NCI-H446 treated with DMSO at 0.1 percent for 48 hours (cell line): Measurements from ENCODE around the gene ARID3A.

Experiments used
- DNase-seq: peaks from one replicate; lab custom pipeline; 2025; lab: John Stamatoyannopoulos, UW

ARID3A gene

DNA sequence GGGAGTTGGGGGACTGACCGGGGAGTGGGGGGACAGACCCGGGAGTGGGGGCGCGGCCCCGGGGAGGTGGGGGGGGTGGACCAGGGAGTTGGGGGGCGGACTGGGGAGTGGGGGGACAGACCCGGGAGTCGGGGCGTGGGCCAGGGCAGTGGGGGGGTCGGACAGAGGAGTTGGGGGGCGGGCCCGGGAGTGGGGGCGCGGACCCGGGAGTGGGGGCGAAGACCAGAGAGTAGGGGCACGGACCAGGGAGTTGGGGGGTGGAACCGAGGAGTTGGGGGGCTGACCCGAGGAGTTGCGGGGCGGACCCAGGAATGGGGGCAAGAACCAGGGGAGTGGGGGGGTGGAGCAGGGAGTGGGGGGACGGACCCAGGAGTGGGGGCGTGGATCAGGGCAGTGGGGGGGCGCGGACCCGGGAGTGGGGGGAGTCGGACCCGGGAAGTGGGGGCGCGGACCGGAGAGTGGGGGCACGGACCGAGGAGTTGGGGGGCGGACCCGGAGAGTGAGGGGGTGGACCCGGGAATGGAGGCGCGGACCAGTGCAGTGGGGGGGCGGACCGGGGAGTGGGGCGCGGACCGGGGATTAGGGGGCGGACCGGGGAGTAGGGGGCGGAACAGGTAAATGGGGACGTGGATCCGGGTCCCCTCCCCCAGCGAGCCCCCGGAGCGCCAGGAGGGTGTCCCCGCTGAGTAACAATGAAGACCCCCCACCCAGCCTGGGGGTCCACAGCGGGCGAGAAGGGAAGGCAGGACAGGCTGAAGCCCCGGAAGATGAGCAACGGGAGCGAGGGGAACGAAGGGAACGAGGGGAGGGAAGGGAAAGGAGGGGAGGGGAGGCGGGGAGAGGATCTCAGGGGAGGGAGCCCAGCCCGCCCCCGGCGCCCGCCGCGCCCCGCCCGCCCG, 13.4 kb upstream of the ARID3A start:
- no peak for DNase-seq

DNA sequence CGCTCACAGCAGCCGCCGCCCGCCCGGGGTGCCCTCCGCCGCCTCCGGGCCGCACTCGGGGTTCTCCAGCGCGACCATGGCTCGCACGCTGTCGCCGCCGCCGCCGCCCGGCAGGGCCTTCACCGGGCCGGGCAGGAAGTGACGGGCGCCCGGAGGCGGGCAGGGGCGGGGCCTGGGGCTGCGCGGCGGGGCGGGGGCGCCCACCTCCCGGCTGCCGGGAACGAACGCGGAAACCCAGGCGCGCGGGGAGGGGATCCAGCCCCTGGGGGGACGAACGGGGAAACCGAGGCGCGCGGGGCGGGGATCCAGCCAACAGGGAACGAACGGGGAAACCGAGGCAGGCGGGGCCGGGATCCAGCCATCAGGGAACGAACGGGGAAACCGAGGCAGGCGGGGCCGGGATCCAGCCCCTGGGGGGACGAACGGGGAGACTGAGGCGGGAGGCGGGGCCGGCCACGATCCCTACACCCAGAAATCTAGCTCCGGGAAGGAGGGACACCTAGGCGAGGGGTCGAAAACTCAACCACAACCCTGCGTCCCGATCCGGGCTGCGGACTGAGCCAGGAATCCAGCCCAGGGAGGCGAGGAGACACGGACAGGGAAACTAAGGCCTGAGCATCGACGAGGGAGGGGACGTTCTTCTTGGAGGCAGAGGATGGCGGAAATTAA, 12.6 kb upstream of the ARID3A start, which contains the start of gene R3HDM4:
R3HDM4 (minus strand) TSS at position 140 of the 669 bp plus-strand sequence; CDS start at position 78, 62 bp downstream.
- no peak for DNase-seq

GRCh38 chr19:916645-917322, 9.1 kb upstream of the ARID3A start:
- no peak for DNase-seq

GRCh38 chr19:917323-918151, 8.3 kb upstream of the ARID3A start, which contains the start of gene KISS1R:
TSS of gene KISS1R (plus strand) at chr19:917333. CDS start at chr19:917503, 170 bp downstream.
- no peak for DNase-seq

GRCh38 chr19:918152-918437, 7.7 kb upstream of the ARID3A start:
- DNase-seq, result no peak

DNA sequence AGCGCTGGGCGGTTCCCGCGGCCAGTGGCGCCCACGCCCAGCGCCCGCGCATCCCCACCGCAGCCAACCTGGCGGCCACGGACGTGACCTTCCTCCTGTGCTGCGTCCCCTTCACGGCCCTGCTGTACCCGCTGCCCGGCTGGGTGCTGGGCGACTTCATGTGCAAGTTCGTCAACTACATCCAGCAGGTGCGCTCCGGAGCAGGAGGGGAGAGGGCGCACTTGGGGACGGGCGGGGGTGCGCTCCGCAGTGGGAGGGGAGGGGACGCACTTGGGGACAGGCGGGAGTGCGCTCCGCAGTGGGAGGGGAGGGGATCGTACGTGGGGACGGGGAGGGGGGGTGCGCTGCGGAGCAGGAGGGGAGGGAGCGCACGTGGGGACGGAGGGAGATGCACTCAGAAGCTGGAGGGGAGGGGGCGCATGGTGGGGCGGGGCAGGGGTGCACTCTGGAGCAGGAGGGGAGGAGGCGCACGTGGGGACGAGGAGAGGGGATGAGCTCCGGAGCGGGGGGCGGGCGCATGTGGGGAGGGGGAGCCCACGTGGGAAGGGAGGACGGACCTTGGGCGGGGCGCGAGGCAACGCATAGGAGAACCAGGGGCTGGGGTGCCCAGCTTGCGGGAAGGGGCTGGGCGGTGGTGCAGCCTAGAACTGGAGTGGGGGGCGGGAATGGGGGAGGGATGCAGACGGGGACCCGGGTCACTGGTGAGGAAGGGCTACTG, 7.2 kb upstream of the ARID3A start:
- DNase-seq, result no peak

GRCh38 chr19:919199-920050, 6.4 kb upstream of the ARID3A start:
- DNase-seq, result no peak

DNA sequence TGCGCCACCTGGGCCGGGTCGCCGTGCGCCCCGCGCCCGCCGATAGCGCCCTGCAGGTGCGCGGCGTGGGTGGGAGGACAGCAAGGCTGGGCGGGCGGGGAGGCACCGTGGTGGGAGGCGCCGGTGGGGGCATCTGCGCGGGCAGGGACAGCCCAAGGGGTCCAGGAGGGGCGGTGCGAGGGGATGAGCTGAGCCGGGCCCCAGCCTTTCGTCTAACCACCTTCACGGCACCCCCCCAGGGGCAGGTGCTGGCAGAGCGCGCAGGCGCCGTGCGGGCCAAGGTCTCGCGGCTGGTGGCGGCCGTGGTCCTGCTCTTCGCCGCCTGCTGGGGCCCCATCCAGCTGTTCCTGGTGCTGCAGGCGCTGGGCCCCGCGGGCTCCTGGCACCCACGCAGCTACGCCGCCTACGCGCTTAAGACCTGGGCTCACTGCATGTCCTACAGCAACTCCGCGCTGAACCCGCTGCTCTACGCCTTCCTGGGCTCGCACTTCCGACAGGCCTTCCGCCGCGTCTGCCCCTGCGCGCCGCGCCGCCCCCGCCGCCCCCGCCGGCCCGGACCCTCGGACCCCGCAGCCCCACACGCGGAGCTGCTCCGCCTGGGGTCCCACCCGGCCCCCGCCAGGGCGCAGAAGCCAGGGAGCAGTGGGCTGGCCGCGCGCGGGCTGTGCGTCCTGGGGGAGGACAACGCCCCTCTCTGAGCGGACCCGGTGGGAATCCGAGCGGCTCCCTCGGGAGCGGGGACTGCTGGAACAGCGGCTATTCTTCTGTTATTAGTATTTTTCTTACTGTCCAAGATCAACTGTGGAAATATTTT, 5.6 kb upstream of the ARID3A start:
- no peak for DNase-seq

GRCh38 chr19:924553-925086, 1.2 kb upstream of the ARID3A start:
- DNase-seq, result no peak

DNA sequence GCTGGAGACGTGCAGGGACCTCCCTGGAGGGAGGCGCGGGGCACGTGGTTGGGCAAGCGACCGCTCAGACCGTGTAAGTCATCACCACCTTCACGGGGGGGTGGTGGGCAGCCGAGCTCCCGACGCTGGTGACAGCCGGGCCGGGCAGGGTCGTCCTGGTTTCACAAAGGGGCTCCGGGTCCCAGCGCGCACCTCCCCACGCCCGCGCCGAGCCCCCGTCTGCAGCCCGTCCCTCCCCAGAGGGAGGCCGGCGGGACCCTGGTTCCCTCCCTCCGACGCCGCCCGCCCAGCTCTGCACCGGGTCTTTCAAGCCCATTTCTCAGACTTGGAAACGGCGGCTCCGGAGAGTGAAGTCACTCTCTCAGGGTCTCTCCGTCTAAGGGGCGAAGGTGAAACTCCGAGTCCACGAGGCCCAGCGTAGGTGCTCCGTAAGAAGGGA, 729 bp upstream of the ARID3A start:
- DNase-seq, result peak; percentile 75

DNA sequence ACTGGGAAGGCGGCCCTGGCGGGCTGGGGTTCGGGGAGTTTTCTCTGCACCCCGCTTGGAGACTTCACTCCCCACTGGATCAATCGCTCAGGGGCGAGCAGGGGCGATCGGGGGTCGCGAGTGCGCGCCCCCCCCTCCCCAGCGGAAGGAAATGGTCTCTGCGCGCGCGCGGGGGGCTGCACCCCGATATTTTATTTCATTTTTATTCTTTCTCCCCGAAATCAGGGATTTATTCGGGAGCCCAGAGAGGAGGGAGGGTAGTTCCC, 421 bp downstream of the ARID3A start:
- no peak for DNase-seq

GRCh38 chr19:926589-927350, 935 bp downstream of the ARID3A start:
- DNase-seq, result no peak

DNA sequence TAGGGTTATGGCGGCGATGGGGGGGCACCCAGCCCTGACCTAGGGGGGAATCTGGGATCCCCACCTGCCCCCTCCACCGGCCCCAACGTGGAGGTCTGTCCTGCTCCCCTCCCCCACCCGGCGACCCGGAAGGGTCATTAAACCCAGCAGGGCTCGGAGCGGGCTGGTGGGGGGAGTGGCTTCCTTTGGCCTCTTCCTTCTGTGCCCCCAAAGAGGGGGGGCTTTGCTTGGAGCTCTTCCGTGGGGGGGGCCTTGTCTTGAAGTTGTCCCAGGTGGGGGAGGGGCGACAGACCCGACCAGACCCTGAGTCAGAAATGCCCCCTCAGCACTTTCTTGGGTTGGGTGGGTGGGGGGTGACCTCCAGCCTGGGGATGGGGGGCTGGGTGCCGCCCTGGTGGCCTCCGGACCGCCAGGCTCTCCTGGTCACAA, 1.5 kb downstream of the ARID3A start:
- DNase-seq, result no peak

GRCh38 chr19:927780-928401, 2.1 kb downstream of the ARID3A start:
- no peak for DNase-seq

GRCh38 chr19:928471-929202, 2.8 kb downstream of the ARID3A start:
- DNase-seq, result no peak

GRCh38 chr19:929203-929890, 3.5 kb downstream of the ARID3A start:
- DNase-seq, result no peak

DNA sequence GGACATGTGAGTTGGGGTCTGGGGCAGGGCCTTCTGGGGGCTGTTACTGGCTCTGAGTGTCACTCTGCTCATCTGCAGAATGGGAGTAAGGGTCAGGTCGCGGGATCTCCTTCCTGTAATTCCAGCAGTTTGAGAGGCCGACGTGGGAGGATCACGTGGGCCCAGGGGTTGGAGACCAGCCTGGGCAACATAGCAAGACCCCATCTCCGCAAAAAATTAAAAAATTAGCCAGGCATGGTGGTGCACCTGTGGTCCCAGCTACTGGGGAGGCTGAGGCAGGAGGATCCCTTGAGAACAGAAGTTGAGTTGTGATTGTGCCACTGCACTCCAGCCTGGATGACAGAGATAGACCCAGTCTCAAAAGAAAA, 4.0 kb downstream of the ARID3A start:
- no peak for DNase-seq
